ENCODE data around the gene TINAGL1. TPM values are rescaled to one million over a fixed set of nuclear protein-coding genes. Genes with fewer than 3 reads are reported as not detected.

Gene TINAGL1
- total RNA-seq: 10 to 100 TPM; 28.5 to 59.6 (median 47.3) TPM
- 10 to 100 TPM; 46.7 to 59.3 (median 57.4) TPM for polyA plus RNA-seq
- long read RNA-seq, donor 1, transcript TINAGL1-201 (12 exons, 2,187 nt): major isoform, 18 of 31 reads
- long read RNA-seq, donor 1, partial matches to known transcripts: 8 of 31 reads
- long read RNA-seq, donor 1, other reads (novel, unspliced or antisense): 5 of 31 reads
- long read RNA-seq, donor 2, transcript TINAGL1-201 (12 exons, 2,187 nt): major isoform, 58 of 95 reads
- long read RNA-seq, donor 2, partial matches to known transcripts: 19 of 95 reads
- long read RNA-seq, donor 2, other reads (novel, unspliced or antisense): 18 of 95 reads

DNA sequence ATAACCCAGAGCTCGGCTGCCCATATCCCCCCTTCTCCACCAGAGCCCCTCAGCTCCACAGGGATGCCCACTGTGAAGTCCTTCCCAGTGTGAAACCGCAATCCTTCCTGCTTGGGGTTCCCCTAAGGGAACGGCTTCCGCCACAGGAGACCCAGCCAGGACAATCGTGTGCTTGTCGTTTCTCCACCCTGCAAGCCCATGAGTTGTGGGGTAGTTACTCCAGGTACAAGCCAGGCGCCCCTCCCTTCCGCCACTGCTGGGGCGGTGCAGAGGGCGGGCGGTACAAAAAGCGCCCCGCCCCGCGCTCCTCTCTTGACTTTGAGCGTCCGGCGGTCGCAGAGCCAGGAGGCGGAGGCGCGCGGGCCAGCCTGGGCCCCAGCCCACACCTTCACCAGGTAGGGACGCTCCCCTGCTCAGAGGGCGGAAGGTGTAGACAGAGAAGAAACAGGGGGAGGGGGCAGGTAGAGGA lies at the start of gene TINAGL1:
TSS of gene TINAGL1 (plus strand) at position 315 of the 469 bp plus-strand sequence. CDS start 634 bp downstream, outside the sequence.
- Histone ChIP-seq H3K4me3 (peak within 1 kb of the TSS; percentile 70), H3K27ac (peak within 1 kb of the TSS; percentile 72), H3K27me3 (ENCODE audit: insufficient read depth in 3 of 3, low read length in 2 of 3) (peaks cover 0 to 9% (median 5%) of the 10 kb centered on the region in 3 donors), H3K9me3 (no peaks in the 10 kb centered on the region), H3K36me3 (ENCODE audit: insufficient read depth in 1 of 2, low read depth in 1 of 2) (no peaks in the 10 kb centered on the region), H3K4me1 (peaks cover 4% of the 10 kb centered on the region)
- DNase-seq (no peak), ATAC-seq (peak in 3 of 4 donors; percentile 38 to 58 (median 38))
- intact Hi-C loops (cut with DNase I): no loop called here
- TF ChIP-seq, protein P1, sequence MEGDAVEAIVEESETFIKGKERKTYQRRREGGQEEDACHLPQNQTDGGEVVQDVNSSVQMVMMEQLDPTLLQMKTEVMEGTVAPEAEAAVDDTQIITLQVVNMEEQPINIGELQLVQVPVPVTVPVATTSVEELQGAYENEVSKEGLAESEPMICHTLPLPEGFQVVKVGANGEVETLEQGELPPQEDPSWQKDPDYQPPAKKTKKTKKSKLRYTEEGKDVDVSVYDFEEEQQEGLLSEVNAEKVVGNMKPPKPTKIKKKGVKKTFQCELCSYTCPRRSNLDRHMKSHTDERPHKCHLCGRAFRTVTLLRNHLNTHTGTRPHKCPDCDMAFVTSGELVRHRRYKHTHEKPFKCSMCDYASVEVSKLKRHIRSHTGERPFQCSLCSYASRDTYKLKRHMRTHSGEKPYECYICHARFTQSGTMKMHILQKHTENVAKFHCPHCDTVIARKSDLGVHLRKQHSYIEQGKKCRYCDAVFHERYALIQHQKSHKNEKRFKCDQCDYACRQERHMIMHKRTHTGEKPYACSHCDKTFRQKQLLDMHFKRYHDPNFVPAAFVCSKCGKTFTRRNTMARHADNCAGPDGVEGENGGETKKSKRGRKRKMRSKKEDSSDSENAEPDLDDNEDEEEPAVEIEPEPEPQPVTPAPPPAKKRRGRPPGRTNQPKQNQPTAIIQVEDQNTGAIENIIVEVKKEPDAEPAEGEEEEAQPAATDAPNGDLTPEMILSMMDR (IDR thresholded peaks at IDR 0.05): no peak
- 9 to 11% (median 11%) methylated on average over 23 to 25 of the region's 25 CpGs for WGBS, 3 donors

GRCh38 chr1:31529999-31530684 lies 46.2 kb upstream of the TINAGL1 start:
- H3K27ac ChIP-seq: no peak overlapping the region
- H3K36me3 ChIP-seq (ENCODE audit: insufficient read depth in 1 of 2, low read depth in 1 of 2): no peaks in the 10 kb centered on the region
- intact Hi-C loops (cut with DNase I): no loop called here
- peaks cover 0 to 5% (median 4%) of the 10 kb centered on the region in 3 donors for H3K27me3 ChIP-seq (ENCODE audit: insufficient read depth in 3 of 3, low read length in 2 of 3)
- WGBS, 3 donors: 22 to 24% (median 22%) methylated on average over 4 of the region's 4 CpGs
- H3K4me1 ChIP-seq: no peaks in the 10 kb centered on the region
- no peak for ATAC-seq
- no peak for DNase-seq
- no peak overlapping the region for H3K4me3 ChIP-seq
- TF ChIP-seq, protein P1 (IDR thresholded peaks at IDR 0.05): no peak
- H3K9me3 ChIP-seq: no peaks in the 10 kb centered on the region

GRCh38 chr1:31531177-31531999 lies 44.9 kb upstream of the TINAGL1 start:
- WGBS, 3 donors: 57 to 64% (median 58%) methylated on average over 10 of the region's 10 CpGs
- intact Hi-C loops (cut with DNase I): no loop called here
- H3K36me3 ChIP-seq (ENCODE audit: insufficient read depth in 1 of 2, low read depth in 1 of 2): no peaks in the 10 kb centered on the region
- TF ChIP-seq, protein P1 (IDR thresholded peaks at IDR 0.05): no peak
- H3K4me3 ChIP-seq: no peak overlapping the region
- no peak for DNase-seq
- peaks cover 0 to 5% (median 4%) of the 10 kb centered on the region in 3 donors for H3K27me3 ChIP-seq (ENCODE audit: insufficient read depth in 3 of 3, low read length in 2 of 3)
- H3K9me3 ChIP-seq: no peaks in the 10 kb centered on the region
- ATAC-seq: no peak
- no peak overlapping the region for H3K27ac ChIP-seq
- H3K4me1 ChIP-seq: no peaks in the 10 kb centered on the region

DNA sequence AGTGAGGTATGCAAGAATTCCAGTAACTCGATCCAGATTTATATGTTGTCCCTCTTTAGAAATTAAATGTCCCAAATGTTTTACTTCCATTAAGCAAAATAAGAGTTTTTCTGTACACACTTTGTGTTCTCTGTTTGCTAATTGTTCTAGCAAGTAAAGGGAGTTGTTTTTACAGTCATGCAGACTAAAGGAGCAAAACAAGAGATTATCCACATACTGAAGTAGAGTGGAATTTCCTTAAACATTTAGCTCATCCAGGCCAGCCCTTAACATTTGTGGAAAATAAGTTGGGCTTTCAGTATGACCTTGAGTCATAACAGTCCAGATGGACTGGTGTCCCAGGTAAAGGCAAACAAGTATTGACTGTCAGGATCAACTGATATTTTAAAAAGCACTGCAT lies 44.1 kb upstream of the TINAGL1 start:
- WGBS, 3 donors: 50 to 60% (median 51%) methylated on average over 1 of the region's 1 CpG
- Histone ChIP-seq H3K36me3 (ENCODE audit: insufficient read depth in 1 of 2, low read depth in 1 of 2) (no peaks in the 10 kb centered on the region), H3K4me3 (no peak overlapping the region), H3K27me3 (ENCODE audit: insufficient read depth in 3 of 3, low read length in 2 of 3) (peaks cover 0 to 5% (median 4%) of the 10 kb centered on the region in 3 donors), H3K9me3 (no peaks in the 10 kb centered on the region), H3K4me1 (no peaks in the 10 kb centered on the region), H3K27ac (no peak overlapping the region)
- TF ChIP-seq, protein P1 (IDR thresholded peaks at IDR 0.05): no peak
- DNase-seq: no peak
- intact Hi-C loops (cut with DNase I): no loop called here
- no peak for ATAC-seq

Data from psoas muscle (tissue), 8 donors.